ENCODE measurements around the gene MYH3. TPM values are rescaled to one million over a fixed set of nuclear protein-coding genes. Genes with fewer than 3 reads are reported as not detected.

MYH3 gene
- total RNA-seq, 1 donor: 0.45 TPM

- no peak overlapping the region for H3K4me3 ChIP-seq (ENCODE audit: low read depth, low read length)
- TF ChIP-seq CTCF (IDR thresholded peaks at IDR 0.05; ENCODE audit: insufficient read depth, low read length): no peak
- DNase-seq (ENCODE audit: low read depth): no peak
These were observed 40.0 kb downstream of the MYH3 start for GRCh38 chr17:10617120-10617505.

DNA sequence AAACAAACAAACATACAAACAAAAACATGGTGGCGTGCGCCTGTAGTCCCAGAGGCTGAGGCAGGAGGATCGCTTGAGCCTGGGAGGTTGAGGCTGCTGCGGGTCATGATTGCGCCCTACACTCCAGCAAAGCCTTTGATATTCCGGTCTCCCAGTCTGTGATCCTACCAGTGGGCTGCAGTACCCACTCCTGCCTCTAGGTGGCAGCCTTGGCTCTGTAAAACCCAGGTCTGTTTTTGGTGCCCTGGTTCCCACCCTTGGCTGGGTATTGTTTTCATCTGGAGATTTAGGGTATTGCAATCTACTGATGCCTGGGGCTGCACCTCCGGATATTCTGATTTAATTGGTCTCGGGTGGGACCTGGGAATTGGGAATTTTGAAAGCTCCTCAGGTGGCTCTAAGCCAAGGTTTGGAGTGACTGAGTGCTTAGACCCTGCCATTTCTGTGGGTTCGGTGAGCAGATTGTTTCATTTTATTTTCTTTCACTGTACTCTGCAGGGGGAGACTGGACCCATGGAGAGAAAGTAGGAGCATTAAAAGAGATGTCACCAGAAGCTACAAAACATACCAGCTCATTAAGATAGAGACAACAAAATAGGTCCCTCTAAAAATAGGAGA is 40.5 kb downstream of the MYH3 start:
- no peak overlapping the region for H3K4me3 ChIP-seq (ENCODE audit: low read depth, low read length)
- TF ChIP-seq CTCF (IDR thresholded peaks at IDR 0.05; ENCODE audit: insufficient read depth, low read length): peak; percentile 100
- peak; percentile 81 for DNase-seq (ENCODE audit: low read depth)

- peak; percentile 85 for TF ChIP-seq CTCF (IDR thresholded peaks at IDR 0.05; ENCODE audit: insufficient read depth, low read length)
- DNase-seq (ENCODE audit: low read depth): peak; percentile 79
- peak overlapping the region; percentile 56 for H3K4me3 ChIP-seq (ENCODE audit: low read depth, low read length)
These were observed 42.5 kb downstream of the MYH3 start for GRCh38 chr17:10614536-10615155.

GRCh38 chr17:10613775-10614513 is 43.2 kb downstream of the MYH3 start:
- no peak for TF ChIP-seq CTCF (IDR thresholded peaks at IDR 0.05; ENCODE audit: insufficient read depth, low read length)
- peak overlapping the region; percentile 56 for H3K4me3 ChIP-seq (ENCODE audit: low read depth, low read length)
- DNase-seq (ENCODE audit: low read depth): peak; percentile 66

DNA sequence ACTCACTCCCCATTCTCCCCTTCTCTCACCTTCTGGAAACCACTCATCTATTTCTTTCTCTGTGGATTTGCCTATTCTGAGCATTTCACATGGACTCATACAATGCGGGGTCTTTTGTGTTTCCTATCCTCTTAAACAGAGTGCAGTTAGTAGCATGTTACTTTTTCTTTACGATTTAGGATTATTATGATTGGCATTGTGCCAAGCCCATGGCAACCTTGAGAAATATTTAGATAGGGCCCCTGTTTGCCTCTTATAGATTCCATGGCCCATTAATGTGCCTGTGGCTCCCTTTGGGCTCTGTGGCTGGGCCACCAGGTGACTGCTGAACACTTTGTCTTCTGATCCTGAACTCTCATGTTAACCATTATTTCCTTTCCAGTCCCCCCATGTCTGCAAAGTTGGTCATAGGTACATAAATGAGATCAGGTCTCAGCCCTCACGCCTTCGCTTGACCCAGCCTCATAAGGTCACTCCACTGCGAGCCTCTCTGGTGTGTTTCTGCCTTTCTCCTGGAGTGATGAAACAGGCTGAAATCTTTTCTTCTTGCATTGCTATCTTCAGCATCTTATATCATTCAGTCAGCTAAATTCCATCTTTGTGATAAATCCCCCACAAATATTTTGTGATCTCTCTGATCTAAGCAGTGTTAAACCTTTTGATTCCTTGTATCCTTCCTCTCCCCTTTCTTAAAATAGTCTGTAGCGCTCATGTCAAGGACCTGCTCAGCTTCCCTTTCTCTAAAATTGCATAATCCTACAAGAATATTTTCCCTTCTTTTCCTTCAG is 44.0 kb downstream of the MYH3 start:
- peak overlapping the region; percentile 56 for H3K4me3 ChIP-seq (ENCODE audit: low read depth, low read length)
- no peak for TF ChIP-seq CTCF (IDR thresholded peaks at IDR 0.05; ENCODE audit: insufficient read depth, low read length)
- peak; percentile 87 for DNase-seq (ENCODE audit: low read depth)

DNA sequence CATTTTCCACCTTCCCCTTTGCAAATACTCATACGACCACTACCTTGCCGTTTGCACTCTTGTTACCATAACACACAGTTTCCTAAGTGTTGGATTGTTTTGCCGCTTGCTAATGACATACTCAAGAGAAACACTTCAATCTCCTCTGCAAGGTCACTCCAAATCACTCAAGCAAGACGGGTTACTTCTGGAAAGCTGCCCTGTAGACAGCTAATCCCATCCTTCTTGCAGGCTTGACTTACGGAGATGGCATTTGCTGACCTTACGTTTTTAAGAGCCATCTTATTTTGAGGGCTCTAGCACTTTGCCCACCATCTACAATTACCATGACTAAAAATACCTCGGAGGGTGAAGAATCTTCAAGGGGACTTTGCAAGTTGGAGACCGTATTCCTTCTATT is 46.2 kb downstream of the MYH3 start:
- no peak for TF ChIP-seq CTCF (IDR thresholded peaks at IDR 0.05; ENCODE audit: insufficient read depth, low read length)
- no peak for DNase-seq (ENCODE audit: low read depth)

More for the DNA sequence above, 46.2 kb downstream of the MYH3 start:
- no peak overlapping the region for H3K4me3 ChIP-seq (ENCODE audit: low read depth, low read length)

Data from fibroblast of the aortic adventitia (primary cell).